A549 (cell line): ENCODE results near the gene ST6GALNAC5. TPM values are rescaled to one million over a fixed set of nuclear protein-coding genes. Genes with fewer than 3 reads are reported as not detected.

Experiments used
- ATAC-seq, 2 experiments: fragments of 200-7000 bp in 1 of 2; fragments of >200 bp in 1 of 2; cut with Nextera tagmentation in 1 of 2; cut with Tn5 transposase in 1 of 2; 3 replicates each; pipeline versions ENCODE4 v1.8.0 to v1.9.1; 2018 to 2020; ENCODE audit warnings: mild to moderate bottlenecking in 1 of 2, moderate library complexity in 1 of 2
- CTCF ChIA-PET: fragments of 300-600 bp; sonication (Branson Sonifier 250); formaldehyde crosslinking; extraction: SDS; loops from one replicate; lab custom pipeline; 2021; ENCODE audit warnings: antibody characterized with exemption, inconsistent platforms; lab: Yijun Ruan, JAX
- POLR2A ChIA-PET: fragments of 350-600 bp; formaldehyde crosslinking; extraction: SDS; loops from one replicate; lab custom pipeline; 2021; ENCODE audit warnings: antibody characterized with exemption, inconsistent platforms; lab: Yijun Ruan, JAX
- DNase-seq, 2 experiments: peaks; one replicate each; pipeline versions ENCODE4 v3.0.0 to v3.0.0-alpha.2; 2011 to 2016; ENCODE audit warnings: low read depth in 1 of 2, low spot score in 1 of 2
- FAIRE-seq: peaks from 2 replicates; lab custom pipeline; 2011; peaks lifted over from hg19 to GRCh38; lab: Jason Lieb, UNC
- H3K27ac ChIP-seq, 2 experiments: fragments of >200 bp; sonication (Bioruptor Twin); formaldehyde crosslinking; 3 replicates each; pipeline ENCODE4 v1.5.1; 2016 to 2017
- H3K4me1 ChIP-seq: fragments of >200 bp; sonication (Bioruptor Twin); formaldehyde crosslinking; 3 replicates; pipeline ENCODE4 v1.6.1; 2016
- H3K4me2 ChIP-seq: fragments of >200 bp; sonication (Bioruptor Twin); formaldehyde crosslinking; 3 replicates; pipeline ENCODE4 v1.6.1; 2016
- H3K4me3 ChIP-seq: fragments of >200 bp; sonication (Bioruptor Twin); formaldehyde crosslinking; 3 replicates; pipeline ENCODE4 v1.5.1; 2016
- H3K9me3 ChIP-seq: fragments of >200 bp; sonication (Bioruptor Twin); formaldehyde crosslinking; 3 replicates; pipeline ENCODE4 v1.6.1; 2016
- ATOH8 ChIP-seq: fragments of 250-450 bp; sonication (Bioruptor Pico); IDR thresholded peaks from 2 replicates; pipeline ENCODE4 v1.5.0; 2020; ENCODE audit warnings: low read depth, mild to moderate bottlenecking, moderate library complexity
- BCL3 ChIP-seq: fragments of >200 bp; sonication (Bioruptor Twin); formaldehyde crosslinking; IDR thresholded peaks from 3 replicates; pipeline ENCODE4 v1.6.1; 2016
- CBX8 ChIP-seq: fragments of 200-600 bp; sonication (generic); IDR thresholded peaks from 2 replicates; pipeline ENCODE4 v1.6.1; 2016
- CHD4 ChIP-seq: fragments of 200-600 bp; sonication (generic); IDR thresholded peaks from 2 replicates; pipeline ENCODE4 v1.6.1; 2016; ENCODE audit warnings: antibody characterized with exemption, mild to moderate bottlenecking, borderline replicate concordance
- CTCF ChIP-seq: fragments of >200 bp; sonication (Bioruptor Twin); formaldehyde crosslinking; IDR thresholded peaks from 3 replicates; pipeline ENCODE4 v1.5.1; 2016
- EHF ChIP-seq: fragments of 250-450 bp; sonication (Bioruptor Pico); IDR thresholded peaks from 2 replicates; pipeline ENCODE4 v1.5.0; 2020; ENCODE audit warnings: mild to moderate bottlenecking
- EHMT2 ChIP-seq: fragments of 200-600 bp; sonication (generic); IDR thresholded peaks from 2 replicates; pipeline ENCODE4 v1.6.1; 2016; ENCODE audit warnings: antibody characterized with exemption, low read depth, mild to moderate bottlenecking, moderate library complexity
- ESRRA ChIP-seq: fragments of 150-350 bp; IDR thresholded peaks from 2 replicates; pipeline ENCODE4 v1.6.1; 2014; ENCODE audit warnings: mild to moderate bottlenecking, low read length, borderline replicate concordance
- FOXS1 ChIP-seq: fragments of 250-450 bp; sonication (Bioruptor Pico); IDR thresholded peaks from 2 replicates; pipeline ENCODE4 v1.5.0; 2020; ENCODE audit warnings: mild to moderate bottlenecking, moderate library complexity
- HDAC2 ChIP-seq: fragments of 200-600 bp; sonication (generic); IDR thresholded peaks from 2 replicates; pipeline ENCODE4 v1.6.1; 2016
- HOXA7 ChIP-seq: fragments of 250-450 bp; sonication (Bioruptor Pico); IDR thresholded peaks from 2 replicates; pipeline ENCODE4 v1.5.0; 2020; ENCODE audit warnings: mild to moderate bottlenecking, moderate library complexity
- HOXB13 ChIP-seq: fragments of 250-450 bp; sonication (Bioruptor Pico); IDR thresholded peaks from 2 replicates; pipeline ENCODE4 v1.5.0; 2020; ENCODE audit warnings: low read depth, mild to moderate bottlenecking, moderate library complexity
- JUN ChIP-seq, 2 experiments: fragments of >200 bp; sonication (Bioruptor Twin); formaldehyde crosslinking; IDR thresholded peaks; 2 replicates in 1 of 2; 3 replicates in 1 of 2; pipeline ENCODE4 v1.6.1; 2016 to 2017
- JUNB ChIP-seq: fragments of >200 bp; sonication (Bioruptor Twin); formaldehyde crosslinking; IDR thresholded peaks from 2 replicates; pipeline ENCODE4 v1.6.1; 2016
- MAZ ChIP-seq: fragments of 150-350 bp; IDR thresholded peaks from 2 replicates; pipeline ENCODE4 v1.6.1; 2014; ENCODE audit warnings: antibody characterized with exemption, low read depth, low read length, borderline replicate concordance
- NR3C1 ChIP-seq: fragments of >200 bp; sonication (Bioruptor Twin); formaldehyde crosslinking; IDR thresholded peaks from 3 replicates; pipeline ENCODE4 v1.6.1; 2017
- RARB ChIP-seq: fragments of 250-450 bp; sonication (Bioruptor Pico); IDR thresholded peaks from 2 replicates; pipeline ENCODE4 v1.8.0; 2021; ENCODE audit warnings: mild to moderate bottlenecking, moderate library complexity
- RCOR1 ChIP-seq: fragments of 150-350 bp; IDR thresholded peaks from 2 replicates; pipeline ENCODE4 v1.6.1; 2014; ENCODE audit warnings: antibody characterized with exemption, low read length, low read depth
- REST ChIP-seq: fragments of 200-600 bp; sonication (generic); IDR thresholded peaks from 2 replicates; pipeline ENCODE4 v1.6.1; 2016; ENCODE audit warnings: antibody characterized with exemption, mild to moderate bottlenecking, moderate library complexity
- RFX5 ChIP-seq: fragments of 450-650 bp; IDR thresholded peaks from 2 replicates; pipeline ENCODE4 v1.7.1; 2014; ENCODE audit warnings: antibody characterized with exemption, mild to moderate bottlenecking, moderate library complexity
- SMC3 ChIP-seq: fragments of >200 bp; sonication (Bioruptor Twin); formaldehyde crosslinking; IDR thresholded peaks from 3 replicates; pipeline ENCODE4 v1.6.1; 2018; ENCODE audit warnings: inconsistent platforms
- ZC3H11A ChIP-seq: fragments of 450-650 bp; IDR thresholded peaks from 2 replicates; pipeline ENCODE4 v1.6.1; 2014; ENCODE audit warnings: antibody characterized with exemption, mild to moderate bottlenecking
- ZNF302 ChIP-seq: fragments of 250-450 bp; sonication (Bioruptor Pico); IDR thresholded peaks from 2 replicates; pipeline ENCODE4 v1.9.0; 2021; ENCODE audit warnings: inconsistent platforms, mild to moderate bottlenecking, moderate library complexity
- ZSCAN20 ChIP-seq: fragments of 250-450 bp; sonication (Bioruptor Pico); IDR thresholded peaks from 2 replicates; pipeline ENCODE4 v1.8.0; 2022; ENCODE audit warnings: mild to moderate bottlenecking, moderate library complexity
- WGBS: methylation state at CpG from one replicate; pipeline ENCODE4 v1.1.6; 2017; ENCODE audit errors: missing lambda C conversion rate; 5-methylcytosine and 5-hydroxymethylcytosine counted together
- polyA plus RNA-seq, 4 experiments: library from polyadenylated mRNA; depleted of rRNA in 3 of 4; stranded (reverse); fragments of >200 nt; fragmentation: RNase III in 1 of 4; extraction: RNeasy Plus Mini Kit Qiagen cat#74134 plus additional on column Dnase treatment in 1 of 4; gene quantifications; 2 replicates in 3 of 4; 3 replicates in 1 of 4; pipeline ENCODE4 v1.2.3, GENCODE V29; 2011 to 2017
- TF ChIP-seq, protein P1 (sequence below): fragments of 450-650 bp; IDR thresholded peaks from 2 replicates; pipeline ENCODE4 v1.6.1; 2014; ENCODE audit warnings: antibody characterized with exemption
- TF ChIP-seq, protein P2 (sequence below): fragments of 150-350 bp; IDR thresholded peaks from 2 replicates; pipeline ENCODE4 v1.6.1; 2014; ENCODE audit warnings: low read depth, mild to moderate bottlenecking, low read length

The ST6GALNAC5 gene
- polyA plus RNA-seq, 2 of the 4 experiments (the other 2 are of a cell fraction): not detected

DNA sequence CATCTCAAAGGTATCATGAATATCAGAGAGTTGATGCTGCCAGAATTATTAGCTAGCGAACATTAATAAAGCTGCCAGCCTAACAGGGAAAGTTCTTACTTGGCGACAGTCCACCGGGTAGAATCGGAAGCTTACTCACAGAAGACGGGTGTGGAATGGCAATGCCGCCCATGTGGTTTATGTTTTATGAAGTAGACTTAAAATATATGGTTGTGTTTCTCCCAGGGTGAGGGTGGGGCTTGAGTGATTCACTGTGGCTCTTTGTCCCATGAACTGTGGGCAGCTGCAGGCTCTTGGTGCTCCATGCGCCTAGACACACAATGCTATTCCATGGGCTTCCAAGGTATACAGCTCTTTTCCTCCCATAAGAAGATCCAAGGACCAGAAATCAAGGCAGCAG is 189.2 kb downstream of the ST6GALNAC5 start:
- POLR2A ChIA-PET: no interaction called here
- Histone ChIP-seq H3K4me2 (no peak overlapping the region), H3K9me3 (no peaks in the 10 kb centered on the region)
- CTCF ChIA-PET: interaction anchor here (0.6 kb wide), 1 partner anchor 346 kb away, joined by 4 read pairs; no protein-coding TSS in a partner anchor
- no peak for TF ChIP-seq MAZ
- TF ChIP-seq ZC3H11A: no peak
- TF ChIP-seq, protein P1, sequence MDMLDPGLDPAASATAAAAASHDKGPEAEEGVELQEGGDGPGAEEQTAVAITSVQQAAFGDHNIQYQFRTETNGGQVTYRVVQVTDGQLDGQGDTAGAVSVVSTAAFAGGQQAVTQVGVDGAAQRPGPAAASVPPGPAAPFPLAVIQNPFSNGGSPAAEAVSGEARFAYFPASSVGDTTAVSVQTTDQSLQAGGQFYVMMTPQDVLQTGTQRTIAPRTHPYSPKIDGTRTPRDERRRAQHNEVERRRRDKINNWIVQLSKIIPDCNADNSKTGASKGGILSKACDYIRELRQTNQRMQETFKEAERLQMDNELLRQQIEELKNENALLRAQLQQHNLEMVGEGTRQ: no peak
- TF ChIP-seq RCOR1: no peak
- no peak for TF ChIP-seq ATOH8 (CRISPR knock-in tag)
- no peak for TF ChIP-seq FOXS1 (CRISPR knock-in tag)
- TF ChIP-seq ZSCAN20 (CRISPR knock-in tag): no peak
- no peak for TF ChIP-seq NR3C1
- no peak for TF ChIP-seq HOXB13
- no peak for TF ChIP-seq BCL3
- no peak for TF ChIP-seq ZNF302 (CRISPR knock-in tag)
- no peak for TF ChIP-seq EHF (CRISPR knock-in tag)
- TF ChIP-seq CBX8: no peak
- TF ChIP-seq HDAC2: no peak
- TF ChIP-seq ESRRA: no peak
- no peak for TF ChIP-seq SMC3
- TF ChIP-seq REST: no peak
- TF ChIP-seq JUNB: no peak
- no peak for TF ChIP-seq EHMT2
- TF ChIP-seq, all 56 proteins: peak for 0
- DNase-seq (no peak), ATAC-seq (no peak), FAIRE-seq (no peak)
- WGBS: 71% methylated on average over 7 of the region's 7 CpGs
- no peak overlapping the region for H3K4me3 ChIP-seq
- no peaks in the 10 kb centered on the region for H3K4me1 ChIP-seq
- H3K27ac ChIP-seq: no peak overlapping the region

DNA sequence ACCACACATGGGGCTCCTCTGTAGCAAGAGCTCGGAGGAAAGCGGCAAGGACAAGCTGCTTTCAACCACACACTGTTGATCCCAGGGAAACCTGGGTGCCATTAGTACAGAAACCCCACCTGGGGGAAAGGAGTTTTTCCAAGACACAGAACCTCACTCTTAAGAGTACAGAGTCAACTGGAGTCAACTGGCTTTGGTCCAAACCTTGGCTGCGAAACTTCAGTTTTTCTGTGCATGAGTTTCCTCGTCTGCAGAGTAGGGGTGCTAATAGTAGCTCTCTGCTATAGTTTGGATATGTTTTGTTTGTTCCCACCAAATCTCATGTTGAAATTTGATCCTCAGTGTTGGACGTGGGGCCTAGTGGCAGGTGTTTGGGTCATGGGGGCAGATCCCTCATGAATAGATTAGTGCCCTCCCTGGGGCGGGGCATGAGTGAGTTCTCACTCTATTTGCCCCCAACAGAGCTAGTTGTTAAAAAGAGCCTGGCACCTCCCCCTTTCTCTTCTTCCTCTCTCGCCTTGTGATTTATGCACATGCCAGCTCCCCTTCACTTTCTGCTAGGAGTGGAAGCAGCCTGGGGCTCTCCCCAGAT is 190.8 kb downstream of the ST6GALNAC5 start:
- DNase-seq (no peak), ATAC-seq (no peak), FAIRE-seq (no peak)
- no peak overlapping the region for H3K4me3 ChIP-seq
- H3K9me3 ChIP-seq: no peaks in the 10 kb centered on the region
- ChIA-PET CTCF (no interaction called here), POLR2A (no interaction called here)
- no peak overlapping the region for H3K27ac ChIP-seq
- no peaks in the 10 kb centered on the region for H3K4me1 ChIP-seq
- no peak overlapping the region for H3K4me2 ChIP-seq
- TF ChIP-seq RARB (CRISPR knock-in tag) (no peak), JUN (IDR thresholded peaks at IDR 0.05) (no peak), HDAC2 (no peak), CTCF (no peak), CHD4 (no peak), HOXA7 (CRISPR knock-in tag) (no peak), RFX5 (no peak)
- TF ChIP-seq, protein P2, sequence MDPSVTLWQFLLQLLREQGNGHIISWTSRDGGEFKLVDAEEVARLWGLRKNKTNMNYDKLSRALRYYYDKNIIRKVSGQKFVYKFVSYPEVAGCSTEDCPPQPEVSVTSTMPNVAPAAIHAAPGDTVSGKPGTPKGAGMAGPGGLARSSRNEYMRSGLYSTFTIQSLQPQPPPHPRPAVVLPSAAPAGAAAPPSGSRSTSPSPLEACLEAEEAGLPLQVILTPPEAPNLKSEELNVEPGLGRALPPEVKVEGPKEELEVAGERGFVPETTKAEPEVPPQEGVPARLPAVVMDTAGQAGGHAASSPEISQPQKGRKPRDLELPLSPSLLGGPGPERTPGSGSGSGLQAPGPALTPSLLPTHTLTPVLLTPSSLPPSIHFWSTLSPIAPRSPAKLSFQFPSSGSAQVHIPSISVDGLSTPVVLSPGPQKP: no peak
- 62% methylated on average over 7 of the region's 7 CpGs for WGBS
